SW 1271 (cell line): ENCODE data around the gene RNASET2.

Experiments used
- DNase-seq, 2 experiments: peaks; one replicate each; lab custom pipeline; 2025; lab: John Stamatoyannopoulos, UW

RNASET2 gene, protein sequence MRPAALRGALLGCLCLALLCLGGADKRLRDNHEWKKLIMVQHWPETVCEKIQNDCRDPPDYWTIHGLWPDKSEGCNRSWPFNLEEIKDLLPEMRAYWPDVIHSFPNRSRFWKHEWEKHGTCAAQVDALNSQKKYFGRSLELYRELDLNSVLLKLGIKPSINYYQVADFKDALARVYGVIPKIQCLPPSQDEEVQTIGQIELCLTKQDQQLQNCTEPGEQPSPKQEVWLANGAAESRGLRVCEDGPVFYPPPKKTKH

DNA sequence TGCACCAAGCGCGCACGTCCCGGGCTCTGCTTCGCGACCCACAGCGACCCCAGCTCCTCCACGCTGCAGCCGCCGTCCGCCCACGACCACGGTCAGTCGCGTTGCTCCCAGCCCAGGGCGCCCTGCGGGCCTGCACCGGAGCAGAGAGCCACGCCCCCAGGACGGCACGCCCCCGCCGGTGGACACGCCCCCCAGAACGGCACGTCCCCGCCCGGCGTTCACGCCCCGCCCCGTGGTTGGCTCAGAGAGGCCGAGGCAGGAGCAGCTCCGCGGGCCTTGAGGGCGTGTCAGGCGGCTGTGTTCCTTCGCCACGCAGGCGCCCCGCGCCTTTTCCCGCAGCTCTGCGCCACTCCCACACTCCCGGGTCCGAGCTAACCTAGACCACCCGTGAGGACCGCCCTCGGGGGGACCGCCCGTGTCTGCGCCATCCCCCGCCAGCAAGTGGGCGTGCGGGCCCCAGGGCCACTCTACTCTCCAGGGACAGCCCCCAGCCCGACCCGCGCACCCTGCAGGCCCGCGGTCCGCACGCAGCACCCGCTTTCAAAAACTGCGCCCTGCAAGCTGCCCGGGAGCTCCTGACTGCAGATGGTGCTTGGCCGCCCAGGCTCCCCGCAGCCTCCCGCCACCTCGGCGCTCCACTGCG lies at the start of gene RNASET2:
TSS of gene RNASET2 (minus strand) at position 107 of the 643 bp plus-strand sequence. CDS start 368 bp downstream, outside the sequence.
- peak; percentile 48 to 84 for DNase-seq

DNA sequence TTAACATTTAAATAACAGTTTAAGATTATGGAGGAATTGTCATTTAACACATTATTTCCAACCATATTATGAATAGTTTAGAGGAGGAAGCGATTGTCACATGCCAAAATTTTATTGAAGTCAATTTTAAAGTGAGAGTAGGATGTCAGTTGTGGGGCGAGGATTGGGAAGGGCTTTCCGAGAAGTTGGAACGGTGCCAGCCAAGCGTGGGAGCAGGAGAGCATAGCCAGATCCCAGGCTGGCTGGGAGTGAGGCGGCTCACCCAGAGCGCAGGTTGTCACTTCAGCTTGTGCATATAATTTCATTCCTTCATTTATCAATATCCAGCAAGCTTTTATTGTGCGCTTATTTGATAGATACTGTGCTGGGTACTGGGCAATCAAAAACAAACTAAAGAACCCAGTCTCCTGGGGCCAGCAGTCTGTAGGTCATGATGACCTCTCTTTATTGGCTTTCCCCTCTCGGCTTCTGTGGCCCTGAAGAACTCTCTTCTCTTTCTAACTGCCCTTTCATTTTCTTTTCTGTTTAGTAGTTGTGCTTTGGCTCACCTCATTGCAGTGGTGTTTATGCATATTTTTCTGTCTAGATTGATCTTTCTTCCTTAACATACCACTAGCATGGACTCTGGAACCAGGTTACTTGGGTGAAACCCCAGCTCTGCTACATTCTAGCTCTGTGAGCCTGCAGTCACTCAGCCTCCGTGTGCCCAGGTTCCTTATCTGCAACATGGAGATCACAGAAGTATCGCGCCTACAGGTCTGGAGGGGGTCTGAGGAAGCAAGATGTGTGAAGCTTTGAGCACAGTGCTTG lies 49.2 kb upstream of the RNASET2 start:
- DNase-seq: no peak

DNA sequence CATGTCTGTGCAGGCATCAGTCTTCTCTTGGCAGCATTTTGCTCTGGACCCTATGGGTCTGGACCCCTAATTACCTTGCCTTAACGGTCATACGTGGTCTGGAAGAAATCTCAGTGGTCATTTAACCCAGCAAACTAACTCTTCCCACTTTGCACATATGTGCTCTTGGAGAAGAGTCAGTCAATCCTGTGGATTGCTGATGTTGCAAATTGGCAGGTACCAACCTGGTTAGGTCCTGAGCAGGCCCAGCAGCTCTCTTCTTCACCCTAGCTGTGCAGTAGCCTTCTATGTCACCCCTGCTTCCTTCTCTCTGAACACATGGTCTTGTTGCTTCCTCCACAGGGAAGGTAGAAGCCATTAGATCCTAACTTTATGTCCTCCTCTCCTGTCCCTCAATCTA lies 44.4 kb upstream of the RNASET2 start:
- no peak for DNase-seq

DNA sequence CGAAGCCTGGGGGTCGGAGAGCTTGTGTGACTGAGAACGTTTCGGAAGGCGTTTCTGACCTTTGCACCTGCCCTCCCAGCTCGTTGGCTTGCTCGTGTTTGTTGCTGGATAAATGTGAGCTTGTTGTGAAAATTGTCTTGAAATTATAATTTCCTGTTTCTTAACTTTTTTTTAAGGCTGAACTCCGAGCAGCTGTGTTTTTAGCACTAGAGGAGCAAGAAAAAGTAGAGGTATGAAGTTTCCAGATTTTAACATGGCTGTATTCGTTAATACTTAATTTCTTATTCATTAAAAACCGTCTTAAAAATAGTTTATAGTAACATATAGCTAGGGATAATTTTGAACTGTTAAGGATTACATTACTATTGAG lies 43.5 kb upstream of the RNASET2 start:
- no peak for DNase-seq

DNA sequence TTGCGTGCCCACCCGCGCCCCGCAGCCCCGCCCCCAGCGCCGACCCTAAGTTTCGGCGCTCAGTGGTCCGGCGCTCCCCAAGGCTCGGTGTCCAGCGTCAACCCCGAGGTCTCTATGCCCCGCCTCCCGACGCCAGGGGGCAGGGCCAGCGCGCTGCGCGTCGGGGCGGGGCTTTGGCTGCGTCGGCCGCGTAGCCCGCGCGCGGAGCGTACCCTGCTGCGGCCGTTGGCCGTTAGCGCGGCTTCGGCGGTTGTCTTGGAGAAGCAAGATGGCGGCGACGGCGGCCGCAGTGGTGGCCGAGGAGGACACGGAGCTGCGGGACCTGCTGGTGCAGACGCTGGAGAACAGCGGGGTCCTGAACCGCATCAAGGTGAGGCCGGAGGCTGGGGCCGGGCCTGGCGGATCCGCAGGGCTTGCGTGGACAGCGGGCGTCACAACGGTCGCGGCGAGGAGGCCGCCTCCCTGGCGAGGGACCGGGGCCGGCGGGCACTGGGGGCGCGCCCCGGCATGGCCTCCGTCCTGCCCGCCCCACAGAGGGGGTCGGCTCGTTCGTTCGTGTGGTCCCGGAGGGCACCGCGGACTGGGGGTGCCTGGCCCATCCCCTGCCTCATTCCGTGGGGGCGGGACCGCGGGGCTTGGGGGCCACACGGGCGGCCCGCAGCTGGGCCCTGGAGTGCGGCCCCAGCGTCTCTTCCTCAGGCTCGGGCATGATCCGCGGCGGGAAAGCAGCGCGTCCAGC lies 43.0 kb upstream of the RNASET2 start, which contains the start of gene CEP43:
TSS of gene CEP43 (plus strand) at position 253 of the 739 bp plus-strand sequence. CDS start at position 269, 16 bp downstream.
- peak; percentile 68 to 91 for DNase-seq

DNA sequence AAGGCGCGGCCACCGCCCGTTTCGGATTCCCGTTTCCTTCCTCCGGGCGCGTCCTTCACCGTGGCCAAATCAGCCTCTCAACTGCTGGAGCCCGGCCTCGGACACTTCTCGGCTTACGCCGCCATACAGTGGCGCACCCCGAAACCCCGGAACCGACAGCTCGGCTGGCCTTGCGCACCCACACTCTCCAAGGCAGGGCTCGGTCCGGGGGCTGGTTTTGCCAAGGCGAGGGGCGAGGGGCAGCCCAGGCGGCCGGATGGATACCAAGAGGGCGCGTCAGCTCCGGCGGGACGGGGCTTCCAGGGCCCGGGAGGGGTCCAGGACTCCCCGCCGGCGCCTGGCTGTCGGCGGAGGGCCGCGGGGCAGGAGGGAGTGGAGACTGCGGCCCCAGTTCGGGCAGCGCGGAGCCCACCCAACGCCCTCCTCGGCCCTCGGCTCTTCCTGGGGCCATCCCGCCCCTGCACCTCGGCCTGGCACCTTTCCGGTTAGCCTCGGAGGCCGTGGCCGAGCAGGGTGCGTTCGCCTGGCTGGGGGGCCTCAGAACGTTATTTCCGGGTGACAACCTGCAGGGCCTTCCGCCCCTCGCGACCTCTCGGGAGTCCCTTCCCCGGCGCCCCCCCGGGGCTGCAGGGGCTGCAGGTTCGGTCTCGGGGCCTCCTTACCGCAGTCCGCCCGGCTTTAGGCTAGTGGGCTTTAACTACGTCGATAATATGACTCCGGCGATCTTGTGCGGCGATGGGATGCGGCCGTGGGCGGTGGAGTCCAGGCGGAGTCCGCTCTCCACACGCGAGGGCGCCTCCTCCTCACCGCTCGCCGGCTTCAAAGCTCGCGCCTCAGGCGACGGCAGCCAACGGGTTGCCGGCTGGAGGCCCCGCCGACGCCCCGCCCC lies 42.1 kb upstream of the RNASET2 start:
- DNase-seq: no peak

DNA sequence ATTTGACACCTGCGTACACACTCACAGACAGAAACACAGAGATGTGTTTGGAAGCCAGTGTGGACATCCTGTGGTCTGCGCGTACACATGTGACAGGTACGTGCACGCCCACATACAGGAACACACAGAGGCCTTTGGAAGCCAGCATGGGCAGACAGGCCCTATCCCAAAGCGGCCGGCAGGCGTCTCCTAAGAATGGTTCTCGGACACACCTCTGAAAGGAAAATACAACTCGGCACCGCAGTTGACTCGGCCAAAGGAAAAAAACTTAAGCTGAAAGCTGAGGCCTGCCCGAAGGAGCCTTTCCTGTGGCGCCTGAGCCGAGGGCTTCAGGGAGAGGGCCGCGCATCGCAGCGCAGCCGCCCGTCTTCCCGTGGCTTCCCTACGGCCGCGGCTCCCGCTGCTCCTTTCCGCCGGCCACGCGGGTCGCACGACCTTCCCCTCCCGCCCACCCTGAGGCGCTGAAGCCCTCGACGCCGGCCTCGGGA lies 41.5 kb upstream of the RNASET2 start:
- DNase-seq: peak; percentile 37 to 76

DNA sequence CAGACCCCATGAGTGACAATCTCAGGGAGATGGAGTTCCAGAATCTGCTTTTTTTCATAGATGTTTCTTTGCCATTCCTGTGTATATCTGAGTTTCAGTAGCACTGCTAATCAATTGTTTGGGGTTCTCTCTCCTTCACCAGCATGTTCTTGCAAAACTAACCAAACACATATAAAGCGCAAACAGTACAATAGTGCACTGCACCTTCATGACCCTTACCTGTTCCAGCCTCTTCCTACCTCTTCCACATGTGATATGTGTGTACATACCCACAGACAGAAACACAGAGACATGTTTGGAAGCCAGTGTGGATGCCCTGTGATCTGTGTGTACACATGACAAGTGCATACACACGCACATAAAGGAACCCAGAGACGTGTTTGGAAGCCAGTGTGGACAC lies 41.0 kb upstream of the RNASET2 start:
- DNase-seq: no peak

DNA sequence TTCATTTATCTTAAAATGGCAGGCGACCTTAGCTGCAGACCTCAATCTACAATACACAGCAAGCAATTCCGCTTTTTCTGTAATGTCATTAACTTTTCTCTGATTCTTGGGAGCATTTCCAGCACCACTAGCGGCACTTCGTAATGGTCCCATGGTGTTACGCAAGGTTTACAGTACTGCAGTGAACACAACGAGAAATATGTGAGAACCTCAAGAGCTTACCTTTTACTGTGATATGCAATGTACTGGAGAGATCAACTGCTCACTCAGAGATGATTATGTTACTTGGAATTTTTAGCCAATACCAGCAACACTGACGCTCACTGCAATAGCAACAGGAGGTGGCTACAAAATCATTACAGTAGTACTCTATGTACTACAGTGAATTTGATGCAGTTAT lies 40.1 kb upstream of the RNASET2 start:
- no peak for DNase-seq

DNA sequence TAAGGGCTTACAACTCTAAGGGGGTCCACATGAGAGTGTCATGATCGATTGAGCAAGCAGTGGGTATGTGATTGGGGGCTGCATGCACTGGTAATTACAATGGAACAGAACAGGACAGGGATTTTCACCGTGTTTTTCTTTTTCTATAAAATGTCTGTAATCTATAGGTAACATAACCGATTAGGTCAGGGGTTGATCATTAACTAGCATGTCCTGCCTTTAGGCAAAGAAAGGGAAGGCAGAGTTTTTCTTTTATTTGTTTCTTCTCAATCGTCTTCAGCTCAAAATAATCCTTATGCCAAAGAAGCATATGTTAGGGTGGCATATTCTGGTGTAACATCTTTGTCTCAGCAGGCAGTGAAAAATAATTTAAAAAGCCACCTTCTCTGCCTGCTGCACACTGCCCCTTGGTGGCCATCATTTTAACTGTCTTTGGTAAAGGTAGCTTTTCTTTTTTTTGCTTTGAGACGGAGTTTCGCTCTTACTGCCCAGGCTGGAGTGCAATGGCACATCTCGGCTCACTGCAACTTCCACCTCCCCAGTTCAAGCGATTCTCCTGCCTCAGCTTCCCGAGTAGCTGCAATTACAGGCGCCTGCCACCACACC lies 33.2 kb upstream of the RNASET2 start:
- DNase-seq: peak in 1 of 2 experiments; percentile 20

DNA sequence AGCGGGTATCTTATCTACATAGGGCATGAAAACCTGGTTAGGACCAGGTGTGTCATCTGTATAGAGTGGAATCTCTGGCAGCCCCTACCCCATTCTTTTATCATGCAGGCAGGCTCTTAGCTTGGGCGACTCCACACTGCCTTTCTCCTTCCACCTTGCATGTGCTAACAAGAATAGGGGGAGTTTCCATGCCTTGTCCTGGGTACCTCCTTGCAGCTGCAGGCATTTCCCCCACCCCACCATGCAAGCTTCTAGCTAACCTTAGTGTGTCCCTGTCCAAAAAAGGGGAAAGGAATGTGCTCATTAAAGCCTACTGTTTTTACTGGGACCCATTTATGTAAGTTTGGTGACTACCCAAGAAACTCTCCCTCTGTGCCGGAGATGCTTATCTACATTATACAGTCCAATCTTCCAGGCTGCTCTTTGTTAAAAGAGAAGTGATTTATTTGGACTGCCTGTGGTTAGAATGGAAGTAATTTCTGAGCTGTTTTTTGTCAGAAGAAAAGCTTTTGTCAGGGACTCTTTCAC lies 32.4 kb upstream of the RNASET2 start:
- no peak for DNase-seq

DNA sequence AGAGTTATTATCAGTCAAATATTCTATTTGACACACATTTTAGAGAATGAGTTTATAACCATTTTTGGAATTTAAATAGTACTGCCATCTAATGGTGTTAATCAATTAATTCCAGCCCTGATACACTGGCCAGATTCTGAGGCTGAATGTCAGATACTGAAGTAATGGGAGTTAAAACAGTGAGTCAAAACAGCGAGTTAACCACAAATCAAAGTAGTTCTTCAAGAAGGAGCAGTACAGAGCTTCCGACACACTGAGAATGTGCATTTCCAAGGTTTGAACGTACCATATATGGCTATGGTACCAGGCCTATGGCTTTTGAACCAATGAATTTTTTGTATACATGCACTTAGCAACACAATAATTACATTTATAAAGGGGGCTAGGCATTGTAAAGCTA lies 31.6 kb upstream of the RNASET2 start:
- DNase-seq: no peak

DNA sequence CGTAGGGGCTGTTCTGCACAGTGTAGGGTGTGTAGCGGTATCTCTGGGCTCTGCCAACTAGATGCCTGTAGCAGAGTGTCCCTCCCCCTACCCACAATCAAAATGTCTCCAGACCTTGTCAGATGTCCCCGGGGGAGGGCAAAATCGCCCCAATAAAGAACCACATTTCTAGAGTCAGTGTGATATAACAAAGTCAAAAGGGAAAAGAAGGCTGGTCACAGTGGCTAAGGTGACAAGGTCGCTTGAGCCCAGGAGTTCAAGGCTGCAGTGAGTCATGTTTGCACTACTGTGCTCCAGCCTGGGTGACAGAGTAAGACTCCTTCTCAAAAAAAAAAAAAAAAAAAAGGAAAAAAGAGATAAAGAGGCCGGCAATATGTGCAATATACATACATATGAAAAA lies 31.1 kb upstream of the RNASET2 start:
- DNase-seq: no peak

DNA sequence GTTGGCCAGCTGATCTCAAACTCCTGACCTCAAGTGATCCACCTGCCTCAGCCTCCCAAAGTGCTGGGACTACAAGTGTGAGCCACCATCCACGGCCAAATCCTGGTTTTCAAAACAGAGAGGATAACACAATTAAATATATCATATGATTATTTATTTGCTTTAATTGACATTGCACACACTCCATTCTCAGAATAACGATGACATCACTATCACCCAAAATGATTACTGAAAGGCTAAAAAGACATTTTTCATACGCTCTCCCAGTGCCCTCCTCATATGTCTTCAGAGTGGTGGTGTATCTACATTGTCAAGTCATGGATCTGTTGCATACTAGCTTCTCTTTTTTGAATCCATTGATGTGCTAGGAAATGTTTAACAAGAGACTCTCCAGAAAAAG lies 24.4 kb upstream of the RNASET2 start:
- DNase-seq: no peak

DNA sequence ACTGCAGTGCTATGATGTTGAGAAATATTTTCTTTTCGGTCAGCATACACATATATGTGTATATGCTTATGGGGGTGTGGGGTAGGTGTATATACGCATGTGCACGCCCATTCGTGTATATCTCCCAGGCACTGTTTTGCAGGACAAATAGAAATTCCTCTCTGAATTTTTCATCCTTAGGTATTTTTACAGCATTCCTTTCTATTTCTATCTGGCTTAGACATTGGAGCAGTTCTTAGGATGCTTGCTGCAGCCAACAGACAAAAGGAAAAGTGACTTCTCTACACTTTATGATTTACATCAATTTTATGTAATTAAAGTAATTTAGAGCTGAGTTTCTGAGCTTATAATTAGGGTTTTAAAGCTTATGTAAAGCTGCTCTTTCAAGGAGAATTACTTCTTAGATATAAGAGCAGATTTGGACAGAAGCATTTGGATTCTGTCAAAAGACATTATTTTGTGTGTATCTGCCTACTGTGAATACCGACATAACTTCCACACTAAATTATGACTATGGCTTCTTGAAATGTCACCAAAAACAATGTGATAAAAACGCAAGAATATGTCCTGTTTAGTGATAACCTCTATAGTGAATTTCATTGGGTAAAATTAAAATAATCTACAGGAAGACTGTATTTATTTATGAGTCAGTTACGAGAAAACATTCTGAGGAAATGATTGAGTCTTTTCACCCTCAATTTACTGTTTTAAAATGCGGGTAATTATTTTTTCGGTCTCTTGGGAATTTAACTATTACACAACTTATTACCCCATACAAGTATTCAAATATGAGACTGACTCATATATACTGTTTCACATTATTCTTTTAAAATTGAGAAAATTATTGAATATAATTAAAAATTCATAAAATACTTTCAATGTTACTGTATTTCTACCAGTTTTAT lies 21.5 kb upstream of the RNASET2 start:
- no peak for DNase-seq

DNA sequence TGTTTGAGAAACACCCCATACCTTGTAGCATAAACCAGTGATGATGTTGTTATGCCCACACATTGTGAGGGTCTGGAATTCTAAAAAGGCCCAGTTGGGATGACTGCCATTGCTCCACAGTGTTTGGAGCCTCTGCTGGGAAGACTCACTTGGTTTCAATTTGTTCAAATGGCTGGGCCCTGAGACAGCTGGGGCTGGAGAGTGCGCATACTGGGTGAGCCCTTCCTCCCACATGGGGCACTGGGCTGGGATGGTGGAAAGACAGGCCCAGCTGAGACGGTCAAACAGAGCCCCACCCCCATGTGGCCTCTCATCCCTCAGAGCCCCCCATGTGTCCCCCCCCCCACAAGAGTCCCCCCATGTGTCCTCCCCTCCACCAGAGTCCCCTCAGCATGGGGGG lies 20.3 kb upstream of the RNASET2 start:
- DNase-seq: no peak

DNA sequence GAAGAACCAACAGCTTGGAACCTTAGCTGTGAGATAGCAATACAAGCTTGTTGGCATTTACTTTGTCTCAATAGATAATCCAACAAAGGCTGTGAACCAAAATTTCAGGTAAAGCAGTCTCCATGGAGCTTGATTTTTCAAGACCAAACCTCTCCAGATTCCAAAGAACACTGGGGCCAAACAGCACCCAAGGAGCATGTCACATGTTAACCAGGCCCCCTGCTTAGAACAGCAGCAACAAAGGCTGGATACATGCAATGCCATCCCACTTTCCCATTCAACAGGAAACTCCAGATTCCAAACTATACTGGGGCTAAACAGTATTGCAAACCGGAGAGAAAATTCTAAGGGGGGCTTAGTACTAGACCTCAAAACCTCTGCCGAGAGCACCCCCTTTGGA lies 15.8 kb upstream of the RNASET2 start:
- DNase-seq: no peak

DNA sequence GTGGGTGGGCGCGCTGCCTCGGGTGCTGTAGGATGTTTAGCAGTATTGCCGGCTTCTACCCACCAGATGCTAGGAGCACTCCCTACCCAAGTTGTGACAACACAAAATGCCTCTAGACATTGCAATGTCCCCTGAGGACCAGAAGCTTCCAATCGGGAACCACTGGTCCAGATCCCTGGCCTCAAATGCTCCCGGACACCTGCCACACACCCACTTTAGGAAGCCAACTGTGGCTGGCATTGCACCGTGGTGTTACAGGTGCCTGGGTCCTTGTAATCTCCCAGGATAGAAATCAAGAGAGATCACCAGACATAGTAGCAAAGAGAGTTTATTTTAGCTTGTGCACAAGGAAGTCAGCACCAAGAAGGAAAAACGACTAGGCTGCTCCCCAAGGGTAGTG lies 14.9 kb upstream of the RNASET2 start:
- DNase-seq: no peak

DNA sequence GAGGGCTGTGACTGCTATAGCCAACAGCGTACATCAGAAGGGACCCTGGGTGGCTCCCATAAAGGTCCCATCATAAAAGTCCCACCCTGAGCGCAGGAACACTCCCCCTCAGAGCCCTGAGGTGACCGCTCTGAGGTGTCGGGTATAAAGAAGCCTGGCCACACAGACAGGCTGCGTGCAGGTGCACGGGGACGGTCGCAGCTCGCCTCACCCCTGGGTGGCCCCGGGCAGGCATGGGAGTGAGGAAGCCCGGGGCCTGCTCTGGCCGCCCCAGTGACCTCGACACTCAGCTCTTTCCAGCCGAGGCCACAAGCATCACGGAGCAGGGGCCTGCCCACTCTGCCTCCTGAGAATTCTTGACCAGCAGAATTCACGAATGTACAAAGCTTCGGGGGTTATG lies 14.4 kb upstream of the RNASET2 start:
- no peak for DNase-seq
